ENCODE results near the gene USH1G. TPM values are rescaled to one million over a fixed set of nuclear protein-coding genes. Genes with fewer than 3 reads are reported as not detected.

The USH1G gene
- total RNA-seq, 1 experiment from 2014 or later = 2.7 TPM

- Histone ChIP-seq H2AK5ac (ENCODE audit: insufficient read length, low read length) (no peak overlapping the region), H2BK5ac (ENCODE audit: insufficient read length, low read length) (no peak overlapping the region), H3K79me1 (ENCODE audit: insufficient read depth, low read depth, low read length, poor library complexity, severe bottlenecking) (no peaks in the 10 kb centered on the region), H3K14ac (ENCODE audit: insufficient read depth, low read length) (no peak overlapping the region; the same call in 1 of the 2 replicates), H4K20me1 (ENCODE audit: control insufficient read depth, insufficient read depth, insufficient read length) (no peaks in the 10 kb centered on the region), H3K4me2 (ENCODE audit: insufficient read depth, insufficient read length, low read length) (no peak overlapping the region), H3K27ac (ENCODE audit: insufficient read length, low read depth, low read length) (no peak overlapping the region), H2BK15ac (ENCODE audit: low read depth, low read length) (no peak overlapping the region), H3K18ac (ENCODE audit: insufficient read length, low read depth, low read length) (no peak overlapping the region), H4K8ac (replicated peaks; ENCODE audit: insufficient read length, low read depth, low read length) (no peak overlapping the region), H2AFZ (ENCODE audit: low read length) (no peak overlapping the region), H4K5ac (ENCODE audit: insufficient read length, low read depth, low read length) (no peak overlapping the region), H3K4ac (ENCODE audit: low read depth, low read length) (no peak overlapping the region), H3K79me2 (ENCODE audit: insufficient read depth, low read length) (no peaks in the 10 kb centered on the region), H2BK120ac (ENCODE audit: low read depth, low read length, poor library complexity, severe bottlenecking) (no peak overlapping the region), H3K56ac (ENCODE audit: insufficient read length, low read depth, low read length) (no peak overlapping the region), H3K9ac (ENCODE audit: extremely low read depth, insufficient read length, low read length) (no peak overlapping the region), H2BK20ac (ENCODE audit: low read depth, low read length, poor library complexity, severe bottlenecking) (no peak overlapping the region), H3T11ph (ENCODE audit: low read length) (no peak overlapping the region), H3K27me3 (ENCODE audit: insufficient read depth, low read length) (no peaks in the 10 kb centered on the region), H4K91ac (ENCODE audit: insufficient read length, low read depth, low read length) (no peak overlapping the region), H2BK12ac (ENCODE audit: insufficient read length, low read depth, low read length) (no peak overlapping the region), H3K9me3 (ENCODE audit: control insufficient read depth, low read depth, low read length) (no peaks in the 10 kb centered on the region), H3K4me1 (ENCODE audit: insufficient read depth, low read length) (no peaks in the 10 kb centered on the region), H3K23ac (ENCODE audit: insufficient read length, low read depth, low read length) (no peak overlapping the region), H3K23me2 (ENCODE audit: insufficient read length, low read depth, low read length, poor library complexity, severe bottlenecking) (peaks cover 2% of the 10 kb centered on the region)
- Mint-ChIP-seq H3K27me3 (ENCODE audit: low read depth) (peaks cover 30% of the 10 kb centered on the region), H3K27ac (no peak overlapping the region), H3K36me3 (ENCODE audit: insufficient read depth in 1 of 3, low read depth in 3 of 3) (no peaks in the 10 kb centered on the region), H3K4me3 (no peak overlapping the region), H3K4me1 (peaks cover 11 to 24% of the 10 kb centered on the region in 2 experiments), H3K9me3 (no peaks in the 10 kb centered on the region)
- no peak for TF ChIP-seq CTCF (conservative IDR thresholded peaks at IDR 0.05)
- WGBS (ENCODE audit: extremely low coverage, insufficient read length, low lambda C conversion rate) = no CpG with 5 or more reads among the region's 12 CpGs
- DNase-seq = no peak
These were observed 26.5 kb upstream of the USH1G start for GRCh38 chr17:74949455-74950115.

Measured in H9 (cell line).